Measurements from ENCODE around the gene CPLX3. TPM values are rescaled to one million over a fixed set of nuclear protein-coding genes. Genes with fewer than 3 reads are reported as not detected.

Gene CPLX3
- total RNA-seq, 1 experiment from 2014 or later = 0.21 TPM

GRCh38 chr15:74815961-74816360, 10.5 kb upstream of the CPLX3 start:
- CTCF ChIA-PET = interaction anchor here (0.6 kb wide), 1 partner anchor 290 kb away, joined by 5 read pairs; no protein-coding TSS in a partner anchor
- BruUV-seq (replicated peaks) = no TSS peak
- DNase-seq = no peak
- Mint-ChIP-seq H3K27me3 (ENCODE audit: unreplicated experiment) (no peaks in the 10 kb centered on the region), H3K36me3 (ENCODE audit: insufficient read depth, unreplicated experiment) (peaks cover 16% of the 10 kb centered on the region), H3K4me3 (ENCODE audit: low read depth, unreplicated experiment) (no peak overlapping the region), H3K9me3 (ENCODE audit: low read depth, unreplicated experiment) (no peaks in the 10 kb centered on the region), H3K4me1 (ENCODE audit: low read depth, unreplicated experiment) (peaks cover 37% of the 10 kb centered on the region), H3K27ac (ENCODE audit: unreplicated experiment) (no peak overlapping the region)
- TF ChIP-seq, protein P1, sequence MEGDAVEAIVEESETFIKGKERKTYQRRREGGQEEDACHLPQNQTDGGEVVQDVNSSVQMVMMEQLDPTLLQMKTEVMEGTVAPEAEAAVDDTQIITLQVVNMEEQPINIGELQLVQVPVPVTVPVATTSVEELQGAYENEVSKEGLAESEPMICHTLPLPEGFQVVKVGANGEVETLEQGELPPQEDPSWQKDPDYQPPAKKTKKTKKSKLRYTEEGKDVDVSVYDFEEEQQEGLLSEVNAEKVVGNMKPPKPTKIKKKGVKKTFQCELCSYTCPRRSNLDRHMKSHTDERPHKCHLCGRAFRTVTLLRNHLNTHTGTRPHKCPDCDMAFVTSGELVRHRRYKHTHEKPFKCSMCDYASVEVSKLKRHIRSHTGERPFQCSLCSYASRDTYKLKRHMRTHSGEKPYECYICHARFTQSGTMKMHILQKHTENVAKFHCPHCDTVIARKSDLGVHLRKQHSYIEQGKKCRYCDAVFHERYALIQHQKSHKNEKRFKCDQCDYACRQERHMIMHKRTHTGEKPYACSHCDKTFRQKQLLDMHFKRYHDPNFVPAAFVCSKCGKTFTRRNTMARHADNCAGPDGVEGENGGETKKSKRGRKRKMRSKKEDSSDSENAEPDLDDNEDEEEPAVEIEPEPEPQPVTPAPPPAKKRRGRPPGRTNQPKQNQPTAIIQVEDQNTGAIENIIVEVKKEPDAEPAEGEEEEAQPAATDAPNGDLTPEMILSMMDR (IDR thresholded peaks at IDR 0.05; ENCODE audit: unreplicated experiment) = no peak
- intact Hi-C loops (cut with micrococcal nuclease; ENCODE audit: unreplicated experiment) = no loop called here

DNA sequence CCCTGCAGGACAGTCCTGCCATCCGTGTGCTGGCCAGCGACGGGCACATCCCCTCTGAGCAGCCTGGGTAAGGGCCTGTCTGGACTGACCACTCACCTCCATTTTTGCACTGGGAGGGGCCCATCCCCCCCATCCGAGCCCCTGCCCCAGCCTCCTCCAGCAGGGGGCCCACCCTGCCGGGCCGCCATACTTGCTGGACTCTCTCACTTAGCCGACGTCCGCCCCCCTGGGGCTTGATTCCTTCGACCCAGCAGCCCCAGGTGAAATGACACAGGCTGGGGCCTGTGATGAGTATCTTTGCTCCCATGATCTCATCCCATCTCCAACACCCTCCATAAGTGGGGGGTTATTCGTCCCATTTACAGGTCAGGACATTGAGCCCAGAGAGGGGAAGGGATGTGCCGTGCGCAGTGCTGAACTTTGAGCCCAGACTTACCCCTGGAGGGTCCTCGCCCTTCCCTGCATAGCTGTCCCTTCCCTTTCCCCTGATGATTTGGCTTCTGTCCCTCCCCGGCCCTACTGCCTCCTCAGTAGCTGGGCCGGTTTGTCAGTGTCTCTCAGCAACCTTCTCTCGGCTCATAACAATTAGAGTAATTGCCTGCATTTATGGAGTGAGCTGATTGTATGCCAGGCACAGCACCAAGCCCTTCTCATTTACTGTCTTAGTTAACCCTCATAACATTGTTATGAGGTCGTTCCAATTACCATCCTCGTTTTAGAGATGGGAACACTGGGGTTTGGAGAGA, 9.6 kb upstream of the CPLX3 start:
- no peak overlapping the region for H3K27ac Mint-ChIP-seq (ENCODE audit: unreplicated experiment)
- no peaks in the 10 kb centered on the region for H3K9me3 Mint-ChIP-seq (ENCODE audit: low read depth, unreplicated experiment)
- BruUV-seq (replicated peaks) = no TSS peak
- TF ChIP-seq, protein P1 (IDR thresholded peaks at IDR 0.05; ENCODE audit: unreplicated experiment) = no peak
- H3K36me3 Mint-ChIP-seq (ENCODE audit: insufficient read depth, unreplicated experiment) = peaks cover 16% of the 10 kb centered on the region
- H3K27me3 Mint-ChIP-seq (ENCODE audit: unreplicated experiment) = no peaks in the 10 kb centered on the region
- intact Hi-C loops (cut with micrococcal nuclease; ENCODE audit: unreplicated experiment) = no loop called here
- CTCF ChIA-PET = interaction anchor here (0.7 to 1.2 kb wide), 3 partner anchors 17 to 46 kb away, joined by 3 read pairs; no protein-coding TSS in a partner anchor
- DNase-seq = no peak
- peak overlapping the region; percentile 17 for H3K4me3 Mint-ChIP-seq (ENCODE audit: low read depth, unreplicated experiment)
- peaks cover 37% of the 10 kb centered on the region for H3K4me1 Mint-ChIP-seq (ENCODE audit: low read depth, unreplicated experiment)

DNA sequence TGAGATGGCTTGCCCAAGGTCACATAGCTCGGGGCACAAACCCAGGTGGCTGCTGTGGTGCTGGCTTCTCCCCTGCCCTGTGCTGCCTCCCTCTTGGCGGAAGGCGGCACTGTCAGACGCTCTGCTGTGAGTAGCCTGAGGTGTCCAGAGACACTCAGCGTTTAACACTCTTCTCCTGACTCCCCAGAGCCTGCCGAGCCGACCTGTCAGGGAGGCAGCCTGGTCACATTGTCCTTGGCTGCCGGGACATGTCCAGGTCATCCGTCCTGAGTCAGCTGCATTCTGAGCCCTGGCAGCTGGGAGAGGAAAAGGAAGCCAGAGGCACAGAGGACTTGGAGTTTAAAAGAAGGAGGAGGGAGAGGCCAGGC, 9.1 kb upstream of the CPLX3 start:
- Mint-ChIP-seq H3K4me1 (ENCODE audit: low read depth, unreplicated experiment) (peaks cover 37% of the 10 kb centered on the region), H3K27me3 (ENCODE audit: unreplicated experiment) (no peaks in the 10 kb centered on the region), H3K4me3 (ENCODE audit: low read depth, unreplicated experiment) (peak overlapping the region; percentile 17), H3K36me3 (ENCODE audit: insufficient read depth, unreplicated experiment) (peaks cover 16% of the 10 kb centered on the region), H3K27ac (ENCODE audit: unreplicated experiment) (no peak overlapping the region), H3K9me3 (ENCODE audit: low read depth, unreplicated experiment) (no peaks in the 10 kb centered on the region)
- no TSS peak for BruUV-seq (replicated peaks)
- intact Hi-C loops (cut with micrococcal nuclease; ENCODE audit: unreplicated experiment) = no loop called here
- CTCF ChIA-PET = interaction anchor here (0.7 to 1.2 kb wide), 3 partner anchors 18 to 46 kb away, joined by 3 read pairs; no protein-coding TSS in a partner anchor
- TF ChIP-seq, protein P1 (IDR thresholded peaks at IDR 0.05; ENCODE audit: unreplicated experiment) = peak; percentile 13
- peak; percentile 29 for DNase-seq

DNA sequence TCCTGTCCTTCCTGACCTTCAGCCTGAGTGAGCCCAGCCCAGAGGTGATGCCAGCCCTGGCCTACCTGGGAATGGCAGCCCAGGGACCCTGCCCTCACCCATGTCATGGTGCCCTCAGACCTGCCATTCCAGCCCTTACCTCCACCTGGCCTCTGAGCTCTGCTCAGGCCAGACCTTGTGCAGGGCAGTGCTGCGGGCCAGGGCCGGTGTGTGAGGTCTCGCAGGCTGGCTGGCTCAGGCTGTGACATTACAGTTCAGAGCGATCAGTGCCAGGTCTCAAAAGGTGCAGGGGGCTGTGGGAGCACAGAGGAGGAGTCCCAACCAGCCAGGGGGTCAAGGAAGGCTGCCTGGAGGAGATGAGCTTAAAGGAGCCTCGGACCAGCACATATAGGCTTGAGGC, 6.4 kb upstream of the CPLX3 start:
- DNase-seq = no peak
- peaks cover 35% of the 10 kb centered on the region for H3K4me1 Mint-ChIP-seq (ENCODE audit: low read depth, unreplicated experiment)
- peaks cover 16% of the 10 kb centered on the region for H3K36me3 Mint-ChIP-seq (ENCODE audit: insufficient read depth, unreplicated experiment)
- CTCF ChIA-PET = no interaction called here
- no peak overlapping the region for H3K4me3 Mint-ChIP-seq (ENCODE audit: low read depth, unreplicated experiment)
- TF ChIP-seq, protein P1 (IDR thresholded peaks at IDR 0.05; ENCODE audit: unreplicated experiment) = no peak
- H3K27me3 Mint-ChIP-seq (ENCODE audit: unreplicated experiment) = peaks cover 27% of the 10 kb centered on the region
- BruUV-seq (replicated peaks) = no TSS peak
- no peak overlapping the region for H3K27ac Mint-ChIP-seq (ENCODE audit: unreplicated experiment)
- intact Hi-C loops (cut with micrococcal nuclease; ENCODE audit: unreplicated experiment) = no loop called here
- H3K9me3 Mint-ChIP-seq (ENCODE audit: low read depth, unreplicated experiment) = no peaks in the 10 kb centered on the region

Measured in Calu3 (cell line).